ENCODE results near the gene RYR1.

The RYR1 gene

GRCh38 chr19:38389957-38390924 is 43.2 kb upstream of the RYR1 start:
- no peak for TF ChIP-seq CTCF (IDR thresholded peaks at IDR 0.05; ENCODE audit: low read depth, low read length)
- Histone ChIP-seq H3K36me3 (peaks cover 9% of the 10 kb centered on the region; the same call in 1 of the 2 replicates), H3K27me3 (ENCODE audit: insufficient read depth, low read depth, severe bottlenecking) (no peaks in the 10 kb centered on the region), H3K9me3 (ENCODE audit: severe bottlenecking) (no peaks in the 10 kb centered on the region), H3K27ac (no peak overlapping the region), H3K4me3 (ENCODE audit: low read depth, low read length) (no peak overlapping the region)
- DNase-seq: no peak

GRCh38 chr19:38391911-38392464 is 41.5 kb upstream of the RYR1 start:
- no peak for DNase-seq
- Histone ChIP-seq H3K4me3 (ENCODE audit: low read depth, low read length) (no peak overlapping the region), H3K9me3 (ENCODE audit: severe bottlenecking) (no peaks in the 10 kb centered on the region), H3K36me3 (no peaks in the 10 kb centered on the region), H3K27me3 (ENCODE audit: insufficient read depth, low read depth, severe bottlenecking) (no peaks in the 10 kb centered on the region), H3K27ac (no peak overlapping the region)
- TF ChIP-seq CTCF (IDR thresholded peaks at IDR 0.05; ENCODE audit: low read depth, low read length): no peak

- H3K27me3 ChIP-seq (ENCODE audit: insufficient read depth, low read depth, severe bottlenecking): no peaks in the 10 kb centered on the region
- no peaks in the 10 kb centered on the region for H3K36me3 ChIP-seq
- TF ChIP-seq CTCF (IDR thresholded peaks at IDR 0.05; ENCODE audit: low read depth, low read length): no peak
Measured at GRCh38 chr19:38392707-38393308, 40.7 kb upstream of the RYR1 start.

GRCh38 chr19:38394488-38394887 is 39.0 kb upstream of the RYR1 start:
- no peak for DNase-seq
- no peak overlapping the region for H3K27ac ChIP-seq
- no peak overlapping the region for H3K4me3 ChIP-seq (ENCODE audit: low read depth, low read length)
- no peak for TF ChIP-seq CTCF (IDR thresholded peaks at IDR 0.05; ENCODE audit: low read depth, low read length)
- no peaks in the 10 kb centered on the region for H3K27me3 ChIP-seq (ENCODE audit: insufficient read depth, low read depth, severe bottlenecking)
- no peaks in the 10 kb centered on the region for H3K9me3 ChIP-seq (ENCODE audit: severe bottlenecking)
- H3K36me3 ChIP-seq: no peaks in the 10 kb centered on the region

More at GRCh38 chr19:38392707-38393308, 40.7 kb upstream of the RYR1 start:
- Histone ChIP-seq H3K4me3 (ENCODE audit: low read depth, low read length) (no peak overlapping the region), H3K9me3 (ENCODE audit: severe bottlenecking) (no peaks in the 10 kb centered on the region), H3K27ac (no peak overlapping the region)
- no peak for DNase-seq

GRCh38 chr19:38395381-38396114 is 37.9 kb upstream of the RYR1 start:
- H3K4me3 ChIP-seq (ENCODE audit: low read depth, low read length): no peak overlapping the region
- H3K27me3 ChIP-seq (ENCODE audit: insufficient read depth, low read depth, severe bottlenecking): no peaks in the 10 kb centered on the region
- DNase-seq: no peak

More at GRCh38 chr19:38395381-38396114, 37.9 kb upstream of the RYR1 start:
- TF ChIP-seq CTCF (IDR thresholded peaks at IDR 0.05; ENCODE audit: low read depth, low read length): no peak
- Histone ChIP-seq H3K9me3 (ENCODE audit: severe bottlenecking) (no peaks in the 10 kb centered on the region), H3K36me3 (no peaks in the 10 kb centered on the region), H3K27ac (no peak overlapping the region)
